ENCODE results near the gene PTK7. TPM values are rescaled to one million over a fixed set of nuclear protein-coding genes. Genes with fewer than 3 reads are reported as not detected.
A peak's percentile ranks its signal among the peaks of the same experiment; 100 is the strongest.

The PTK7 gene
- total RNA-seq, 1 experiment from 2014 or later, result 106 TPM

DNA sequence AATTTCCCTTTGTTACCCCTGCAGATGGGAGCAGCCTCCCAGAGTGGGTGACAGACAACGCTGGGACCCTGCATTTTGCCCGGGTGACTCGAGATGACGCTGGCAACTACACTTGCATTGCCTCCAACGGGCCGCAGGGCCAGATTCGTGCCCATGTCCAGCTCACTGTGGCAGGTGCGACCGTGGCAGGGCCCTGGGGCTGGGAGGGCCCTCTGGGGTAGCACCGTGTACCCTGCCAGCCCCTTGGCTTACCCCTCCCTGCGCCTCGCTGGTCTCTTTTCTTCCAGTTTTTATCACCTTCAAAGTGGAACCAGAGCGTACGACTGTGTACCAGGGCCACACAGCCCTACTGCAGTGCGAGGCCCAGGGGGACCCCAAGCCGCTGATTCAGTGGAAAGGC, 65.5 kb downstream of the PTK7 start:
- peaks cover 6% of the 10 kb centered on the region; the same call in 1 of the 2 replicates for H3F3A ChIP-seq (ENCODE audit: insufficient read depth, low read depth)
- H3K36me3 ChIP-seq (ENCODE audit: low read depth), result no peaks in the 10 kb centered on the region
- no peak overlapping the region for H3K4me2 ChIP-seq
- no peak for DNase-seq
- H3K9me3 ChIP-seq (ENCODE audit: insufficient read depth, low read depth), result no peaks in the 10 kb centered on the region
- no peaks in the 10 kb centered on the region for H4K20me1 ChIP-seq (ENCODE audit: insufficient read depth)
- BruUV-seq (replicated peaks), result no TSS peak
- POLR2A ChIA-PET (ENCODE audit: unreplicated experiment), result no interaction called here
- no peaks in the 10 kb centered on the region for H3K4me1 ChIP-seq (replicated peaks; ENCODE audit: insufficient read depth)
- no peak overlapping the region for H3K27ac ChIP-seq
- H3K4me3 ChIP-seq, result no peak overlapping the region
- H3K9me2 ChIP-seq (ENCODE audit: insufficient read depth), result no peaks in the 10 kb centered on the region
- CTCF ChIA-PET, result no interaction called here
- no peak overlapping the region for H2AFZ ChIP-seq
- H3K27me3 ChIP-seq (ENCODE audit: insufficient read depth, low read depth), result no peaks in the 10 kb centered on the region
- intact Hi-C loops (cut with micrococcal nuclease; ENCODE audit: unreplicated experiment), result loop anchor here (5.0 kb wide), 1 partner anchor 129 kb away; the partner anchor contains the start of genes KLHDC3 and MEA1
- TF ChIP-seq, protein P1, sequence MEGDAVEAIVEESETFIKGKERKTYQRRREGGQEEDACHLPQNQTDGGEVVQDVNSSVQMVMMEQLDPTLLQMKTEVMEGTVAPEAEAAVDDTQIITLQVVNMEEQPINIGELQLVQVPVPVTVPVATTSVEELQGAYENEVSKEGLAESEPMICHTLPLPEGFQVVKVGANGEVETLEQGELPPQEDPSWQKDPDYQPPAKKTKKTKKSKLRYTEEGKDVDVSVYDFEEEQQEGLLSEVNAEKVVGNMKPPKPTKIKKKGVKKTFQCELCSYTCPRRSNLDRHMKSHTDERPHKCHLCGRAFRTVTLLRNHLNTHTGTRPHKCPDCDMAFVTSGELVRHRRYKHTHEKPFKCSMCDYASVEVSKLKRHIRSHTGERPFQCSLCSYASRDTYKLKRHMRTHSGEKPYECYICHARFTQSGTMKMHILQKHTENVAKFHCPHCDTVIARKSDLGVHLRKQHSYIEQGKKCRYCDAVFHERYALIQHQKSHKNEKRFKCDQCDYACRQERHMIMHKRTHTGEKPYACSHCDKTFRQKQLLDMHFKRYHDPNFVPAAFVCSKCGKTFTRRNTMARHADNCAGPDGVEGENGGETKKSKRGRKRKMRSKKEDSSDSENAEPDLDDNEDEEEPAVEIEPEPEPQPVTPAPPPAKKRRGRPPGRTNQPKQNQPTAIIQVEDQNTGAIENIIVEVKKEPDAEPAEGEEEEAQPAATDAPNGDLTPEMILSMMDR (conservative IDR thresholded peaks at IDR 0.05), result no peak
- H3K79me2 ChIP-seq (ENCODE audit: low read depth), result no peaks in the 10 kb centered on the region

DNA sequence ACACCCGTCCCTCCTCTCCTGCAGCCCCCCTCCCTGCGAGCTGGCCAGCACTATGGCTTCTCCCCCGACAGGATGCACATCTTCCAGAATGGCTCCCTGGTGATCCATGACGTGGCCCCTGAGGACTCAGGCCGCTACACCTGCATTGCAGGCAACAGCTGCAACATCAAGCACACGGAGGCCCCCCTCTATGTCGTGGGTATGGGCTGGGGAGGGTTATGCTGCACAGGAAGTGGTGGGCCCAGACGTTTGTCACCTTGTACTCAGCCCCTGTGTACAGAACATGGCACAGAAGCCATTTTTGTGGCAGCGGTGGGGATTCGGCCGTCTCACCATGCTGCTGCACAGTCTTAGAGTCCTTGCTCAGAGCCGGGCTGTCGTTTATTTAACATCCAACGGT, 66.0 kb downstream of the PTK7 start:
- Histone ChIP-seq H3K4me1 (replicated peaks; ENCODE audit: insufficient read depth) (no peaks in the 10 kb centered on the region), H3F3A (ENCODE audit: insufficient read depth, low read depth) (peaks cover 6% of the 10 kb centered on the region; the same call in 1 of the 2 replicates), H3K9me3 (ENCODE audit: insufficient read depth, low read depth) (no peaks in the 10 kb centered on the region), H4K20me1 (ENCODE audit: insufficient read depth) (no peaks in the 10 kb centered on the region), H3K4me2 (no peak overlapping the region), H3K9me2 (ENCODE audit: insufficient read depth) (no peaks in the 10 kb centered on the region), H3K4me3 (no peak overlapping the region), H3K36me3 (ENCODE audit: low read depth) (no peaks in the 10 kb centered on the region), H2AFZ (no peak overlapping the region), H3K79me2 (ENCODE audit: low read depth) (no peaks in the 10 kb centered on the region), H3K27me3 (ENCODE audit: insufficient read depth, low read depth) (no peaks in the 10 kb centered on the region), H3K27ac (no peak overlapping the region)
- POLR2A ChIA-PET (ENCODE audit: unreplicated experiment), result no interaction called here
- intact Hi-C loops (cut with micrococcal nuclease; ENCODE audit: unreplicated experiment), result loop anchor here (5.0 kb wide), 1 partner anchor 130 kb away; the partner anchor contains the start of genes KLHDC3 and MEA1
- no peak for TF ChIP-seq EZH2 (IDR thresholded peaks at IDR 0.05; ENCODE audit: low read depth)
- TF ChIP-seq, protein P1 (conservative IDR thresholded peaks at IDR 0.05), result no peak
- CTCF ChIA-PET, result no interaction called here
- no TSS peak for BruUV-seq (replicated peaks)
- no peak for DNase-seq

DNA sequence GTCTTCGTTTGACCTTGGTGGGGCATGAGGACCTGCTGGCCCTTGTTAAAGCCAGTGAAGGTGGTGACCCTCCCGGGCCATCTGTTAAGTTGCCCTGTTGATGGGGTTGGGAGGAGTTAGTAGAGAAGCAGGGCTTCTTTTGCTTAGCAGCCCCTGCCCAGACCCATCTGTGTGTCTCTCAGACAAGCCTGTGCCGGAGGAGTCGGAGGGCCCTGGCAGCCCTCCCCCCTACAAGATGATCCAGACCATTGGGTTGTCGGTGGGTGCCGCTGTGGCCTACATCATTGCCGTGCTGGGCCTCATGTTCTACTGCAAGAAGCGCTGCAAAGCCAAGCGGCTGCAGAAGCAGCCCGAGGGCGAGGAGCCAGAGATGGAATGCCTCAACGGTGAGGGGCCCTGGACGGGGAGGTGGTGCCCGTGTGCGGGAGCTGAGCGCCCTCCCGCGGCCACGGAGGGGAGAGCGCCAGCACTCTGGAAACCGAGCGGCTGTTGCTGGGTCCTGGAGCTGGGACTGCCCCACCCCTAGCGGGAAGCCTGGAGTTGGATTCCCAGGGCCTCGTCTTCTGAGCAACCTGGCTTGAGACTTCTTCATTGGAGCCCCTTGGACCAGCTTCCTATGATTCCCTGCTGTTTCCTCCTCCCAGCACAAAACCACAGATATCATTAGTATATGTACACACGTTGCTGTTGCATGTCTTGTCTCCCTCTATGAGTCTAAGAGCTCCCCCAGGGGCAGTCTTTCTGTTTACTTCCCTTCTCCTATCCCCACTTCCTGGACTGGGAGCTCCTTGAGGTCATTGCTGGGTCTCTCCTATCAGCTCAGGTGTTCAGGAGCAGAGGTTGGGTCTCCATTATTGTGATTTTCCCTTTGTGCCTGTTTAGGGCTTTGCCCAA, 67.4 kb downstream of the PTK7 start:
- Histone ChIP-seq H4K20me1 (ENCODE audit: insufficient read depth) (no peaks in the 10 kb centered on the region), H3K36me3 (ENCODE audit: low read depth) (no peaks in the 10 kb centered on the region), H3K27me3 (ENCODE audit: insufficient read depth, low read depth) (no peaks in the 10 kb centered on the region), H3K9me3 (ENCODE audit: insufficient read depth, low read depth) (no peaks in the 10 kb centered on the region), H3K79me2 (ENCODE audit: low read depth) (no peaks in the 10 kb centered on the region), H3K9me2 (ENCODE audit: insufficient read depth) (no peaks in the 10 kb centered on the region), H3K27ac (no peak overlapping the region), H3K4me1 (replicated peaks; ENCODE audit: insufficient read depth) (no peaks in the 10 kb centered on the region), H3F3A (ENCODE audit: insufficient read depth, low read depth) (peaks cover 6% of the 10 kb centered on the region; the same call in 1 of the 2 replicates), H3K4me2 (no peak overlapping the region), H3K4me3 (no peak overlapping the region), H2AFZ (no peak overlapping the region)
- BruUV-seq (replicated peaks), result no TSS peak
- ChIA-PET POLR2A (ENCODE audit: unreplicated experiment) (interaction anchor here (0.5 kb wide), 1 partner anchor 68 kb away, joined by 10 read pairs; no protein-coding TSS in a partner anchor), CTCF (interaction anchor here (0.5 to 1.2 kb wide), 9 partner anchors 12 to 353 kb away, joined by 3 to 13 read pairs (median 3); partner anchors contain the start of genes CUL7, KLC4 and MRPL2)
- TF ChIP-seq, protein P1 (conservative IDR thresholded peaks at IDR 0.05), result peak; percentile 94
- no peak for TF ChIP-seq EZH2 (IDR thresholded peaks at IDR 0.05; ENCODE audit: low read depth)
- peak; percentile 61 to 87 for DNase-seq
- intact Hi-C loops (cut with micrococcal nuclease; ENCODE audit: unreplicated experiment), result loop anchor here (1.0 to 5.0 kb wide), 2 partner anchors 73 to 131 kb away; partner anchors contain the start of genes KLHDC3 and MEA1

Measured in PC-9 (cell line).